Measurements from ENCODE around the gene PTPRK. TPM values are rescaled to one million over a fixed set of nuclear protein-coding genes. Genes with fewer than 3 reads are reported as not detected.

The PTPRK gene
- total RNA-seq, 1 experiment from 2014 or later, result 34.2 TPM

DNA sequence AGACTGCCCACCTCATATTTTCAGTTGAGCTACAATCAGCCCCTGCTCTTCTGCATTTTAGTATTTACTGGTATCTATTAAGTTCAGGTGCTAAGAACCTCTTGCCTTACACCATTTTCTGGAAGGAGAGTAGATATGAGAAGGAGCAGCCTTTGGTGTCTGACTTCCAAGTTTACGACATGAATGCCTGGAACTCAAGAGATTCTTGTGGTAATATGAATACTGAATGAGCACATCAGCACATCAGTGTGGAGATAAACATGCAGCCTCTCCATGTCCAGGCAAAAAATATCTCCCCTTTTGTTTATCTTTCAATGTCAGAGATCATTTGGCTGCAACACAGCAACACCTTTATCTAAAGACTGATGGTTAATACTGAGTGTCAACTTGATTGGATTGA is 553.8 kb downstream of the PTPRK start:
- H3K4me3 ChIP-seq (replicated peaks in 1 of 2; ENCODE audit: low read depth in 1 of 2, low read length in 2 of 2), result no peak overlapping the region
- DNase-seq (ENCODE audit: low read depth, low spot score) (no peak), ATAC-seq (no peak)
- no peak overlapping the region for H3K27ac ChIP-seq (ENCODE audit: low read depth, low read length)
- H3K4me2 ChIP-seq (ENCODE audit: low read length), result no peak overlapping the region
- no peaks in the 10 kb centered on the region for H3K36me3 ChIP-seq (ENCODE audit: control insufficient read depth in 1 of 2, insufficient read depth in 2 of 2, low read length in 2 of 2)
- RAD21 ChIA-PET (ENCODE audit: low non-redundant PET in 1 of 2, low total read pairs in 2 of 2, uncharacterized antibody in 2 of 2, unreplicated experiment in 2 of 2), result no interaction called here
- H3K4me1 ChIP-seq (ENCODE audit: control insufficient read depth in 1 of 2, insufficient read depth in 2 of 2, low read length in 2 of 2), result no peaks in the 10 kb centered on the region
- H3K27me3 ChIP-seq (ENCODE audit: insufficient read depth, low read length), result no peaks in the 10 kb centered on the region
- no peaks in the 10 kb centered on the region for H3K79me2 ChIP-seq (ENCODE audit: insufficient read depth, low read length)
- intact Hi-C loops (cut with micrococcal nuclease), result no loop called here
- H2AFZ ChIP-seq (ENCODE audit: low read depth, low read length, poor library complexity, severe bottlenecking), result no peak overlapping the region
- CTCF ChIA-PET, result no interaction called here
- no TSS peak for BruUV-seq (replicated peaks)
- TF ChIP-seq ELF1 (IDR thresholded peaks at IDR 0.05; ENCODE audit: borderline replicate concordance, low read depth) (no peak), SRF (IDR thresholded peaks at IDR 0.05; ENCODE audit: low read depth) (no peak), EZH2phosphoT487 (IDR thresholded peaks at IDR 0.05; ENCODE audit: borderline replicate concordance) (no peak), JUND (IDR thresholded peaks at IDR 0.05) (no peak), POLR2A (IDR thresholded peaks at IDR 0.05; ENCODE audit: borderline replicate concordance, extremely low read depth, insufficient read depth, insufficient read length) (no peak), CBX3 (IDR thresholded peaks at IDR 0.05; ENCODE audit: low read depth) (no peak), EGR1 (IDR thresholded peaks at IDR 0.05; ENCODE audit: low read depth) (no peak)
- TF ChIP-seq, protein P1, sequence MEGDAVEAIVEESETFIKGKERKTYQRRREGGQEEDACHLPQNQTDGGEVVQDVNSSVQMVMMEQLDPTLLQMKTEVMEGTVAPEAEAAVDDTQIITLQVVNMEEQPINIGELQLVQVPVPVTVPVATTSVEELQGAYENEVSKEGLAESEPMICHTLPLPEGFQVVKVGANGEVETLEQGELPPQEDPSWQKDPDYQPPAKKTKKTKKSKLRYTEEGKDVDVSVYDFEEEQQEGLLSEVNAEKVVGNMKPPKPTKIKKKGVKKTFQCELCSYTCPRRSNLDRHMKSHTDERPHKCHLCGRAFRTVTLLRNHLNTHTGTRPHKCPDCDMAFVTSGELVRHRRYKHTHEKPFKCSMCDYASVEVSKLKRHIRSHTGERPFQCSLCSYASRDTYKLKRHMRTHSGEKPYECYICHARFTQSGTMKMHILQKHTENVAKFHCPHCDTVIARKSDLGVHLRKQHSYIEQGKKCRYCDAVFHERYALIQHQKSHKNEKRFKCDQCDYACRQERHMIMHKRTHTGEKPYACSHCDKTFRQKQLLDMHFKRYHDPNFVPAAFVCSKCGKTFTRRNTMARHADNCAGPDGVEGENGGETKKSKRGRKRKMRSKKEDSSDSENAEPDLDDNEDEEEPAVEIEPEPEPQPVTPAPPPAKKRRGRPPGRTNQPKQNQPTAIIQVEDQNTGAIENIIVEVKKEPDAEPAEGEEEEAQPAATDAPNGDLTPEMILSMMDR (IDR thresholded peaks at IDR 0.05 in 2 of 3, conservative IDR thresholded peaks at IDR 0.05 in 1 of 3; ENCODE audit: borderline replicate concordance in 1 of 3, insufficient read depth in 1 of 3, low read depth in 2 of 3, low read length in 2 of 3), result no peak
- TF ChIP-seq, protein P2, sequence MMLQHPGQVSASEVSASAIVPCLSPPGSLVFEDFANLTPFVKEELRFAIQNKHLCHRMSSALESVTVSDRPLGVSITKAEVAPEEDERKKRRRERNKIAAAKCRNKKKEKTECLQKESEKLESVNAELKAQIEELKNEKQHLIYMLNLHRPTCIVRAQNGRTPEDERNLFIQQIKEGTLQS (IDR thresholded peaks at IDR 0.05), result no peak
- no peak overlapping the region for H3K9ac ChIP-seq (ENCODE audit: low read length)
- no peaks in the 10 kb centered on the region for H4K20me1 ChIP-seq (ENCODE audit: insufficient read depth)
- H3K9me3 ChIP-seq (ENCODE audit: control insufficient read depth in 1 of 2, insufficient read depth in 1 of 2, low read depth in 1 of 2, low read length in 2 of 2), result no peaks in the 10 kb centered on the region
- POLR2A ChIA-PET, result no interaction called here
- H3K9me2 ChIP-seq (ENCODE audit: insufficient read depth), result no peaks in the 10 kb centered on the region; the same call in 1 of the 2 replicates

DNA sequence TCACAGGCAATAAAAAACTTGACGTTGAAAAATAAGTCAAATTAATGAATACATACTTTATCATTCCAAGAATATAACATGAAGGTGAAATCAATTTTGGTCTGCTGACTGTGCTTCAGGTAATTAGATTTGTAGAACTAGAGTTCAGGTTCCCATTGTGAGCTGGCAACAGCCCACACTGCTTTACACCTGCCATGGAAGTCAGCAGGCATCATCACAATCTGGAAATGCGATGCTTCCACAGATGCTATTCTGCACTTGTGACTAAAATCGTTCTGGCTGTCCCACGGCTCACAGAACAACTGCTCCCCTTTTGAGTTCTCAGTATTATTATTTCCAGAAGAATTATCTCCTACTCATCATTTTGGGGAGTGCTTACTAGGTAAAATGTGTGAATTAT is 556.9 kb downstream of the PTPRK start:
- no peak overlapping the region for H3K9ac ChIP-seq (ENCODE audit: low read length)
- no peak overlapping the region for H2AFZ ChIP-seq (ENCODE audit: low read depth, low read length, poor library complexity, severe bottlenecking)
- intact Hi-C loops (cut with micrococcal nuclease), result no loop called here
- H3K9me3 ChIP-seq (ENCODE audit: control insufficient read depth in 1 of 2, insufficient read depth in 1 of 2, low read depth in 1 of 2, low read length in 2 of 2), result no peaks in the 10 kb centered on the region
- POLR2A ChIA-PET, result no interaction called here
- H3K79me2 ChIP-seq (ENCODE audit: insufficient read depth, low read length), result no peaks in the 10 kb centered on the region
- H3K36me3 ChIP-seq (ENCODE audit: control insufficient read depth in 1 of 2, insufficient read depth in 2 of 2, low read length in 2 of 2), result no peaks in the 10 kb centered on the region
- no peaks in the 10 kb centered on the region for H3K4me1 ChIP-seq (ENCODE audit: control insufficient read depth in 1 of 2, insufficient read depth in 2 of 2, low read length in 2 of 2)
- TF ChIP-seq TCF7L2 (IDR thresholded peaks at IDR 0.05; ENCODE audit: borderline replicate concordance, extremely low read depth, insufficient read depth, insufficient read length) (no peak), CEBPB (IDR thresholded peaks at IDR 0.05; ENCODE audit: low read depth) (no peak), ZFX (IDR thresholded peaks at IDR 0.05) (no peak), CBX3 (IDR thresholded peaks at IDR 0.05; ENCODE audit: low read depth) (no peak)
- TF ChIP-seq, protein P1 (IDR thresholded peaks at IDR 0.05 in 2 of 3, conservative IDR thresholded peaks at IDR 0.05 in 1 of 3; ENCODE audit: borderline replicate concordance in 1 of 3, insufficient read depth in 1 of 3, low read depth in 2 of 3, low read length in 2 of 3), result no peak
- no peaks in the 10 kb centered on the region; the same call in 1 of the 2 replicates for H3K9me2 ChIP-seq (ENCODE audit: insufficient read depth)
- DNase-seq (ENCODE audit: low read depth, low spot score) (no peak), ATAC-seq (no peak)
- CTCF ChIA-PET, result no interaction called here
- RAD21 ChIA-PET (ENCODE audit: low non-redundant PET in 1 of 2, low total read pairs in 2 of 2, uncharacterized antibody in 2 of 2, unreplicated experiment in 2 of 2), result no interaction called here
- H3K27ac ChIP-seq (ENCODE audit: low read depth, low read length), result no peak overlapping the region
- no peaks in the 10 kb centered on the region for H3K27me3 ChIP-seq (ENCODE audit: insufficient read depth, low read length)
- no TSS peak for BruUV-seq (replicated peaks)
- H3K4me3 ChIP-seq (replicated peaks in 1 of 2; ENCODE audit: low read depth in 1 of 2, low read length in 2 of 2), result no peak overlapping the region
- no peaks in the 10 kb centered on the region for H4K20me1 ChIP-seq (ENCODE audit: insufficient read depth)
- no peak overlapping the region for H3K4me2 ChIP-seq (ENCODE audit: low read length)
